NCI-H69 (cell line): ENCODE results near the gene TBC1D13.
A peak's percentile ranks its signal among the peaks of the same experiment; 100 is the strongest.
"Not testable (repeated sequence)": the region's sequence is repeated elsewhere in the genome, so short reads cannot be mapped to it uniquely, and the experiment has no call there.

Experiments
- DNase-seq: peaks from one replicate; lab custom pipeline; 2025; lab: John Stamatoyannopoulos, UW

TBC1D13 gene

GRCh38 chr9:128821584-128822406, 34.7 kb downstream of the TBC1D13 start:
- DNase-seq: no peak

- no peak for DNase-seq
These were observed 35.5 kb downstream of the TBC1D13 start for GRCh38 chr9:128822407-128823042.

GRCh38 chr9:128823362-128823902, 36.4 kb downstream of the TBC1D13 start:
- DNase-seq: no peak

- DNase-seq: no peak
These were observed 36.9 kb downstream of the TBC1D13 start for GRCh38 chr9:128823903-128824406.

GRCh38 chr9:128824911-128825310, 37.9 kb downstream of the TBC1D13 start:
- no peak for DNase-seq

- no peak for DNase-seq
These were observed 39.1 kb downstream of the TBC1D13 start for GRCh38 chr9:128825923-128826700.

- DNase-seq: no peak
These were observed 41.2 kb downstream of the TBC1D13 start for GRCh38 chr9:128828267-128828666.

GRCh38 chr9:128828719-128829452, 41.8 kb downstream of the TBC1D13 start:
- DNase-seq: no peak

GRCh38 chr9:128829477-128830251, 42.6 kb downstream of the TBC1D13 start, which contains the start of gene SPOUT1:
SPOUT1 (minus strand) TSS chr9:128829794; CDS start chr9:128829780, 14 bp downstream.
- peak; percentile 98 for DNase-seq

- no peak for DNase-seq
These were observed 46.6 kb downstream of the TBC1D13 start for GRCh38 chr9:128833696-128834095.

GRCh38 chr9:128835246-128836210, 48.5 kb downstream of the TBC1D13 start:
- no peak for DNase-seq

GRCh38 chr9:128836509-128837145, 49.6 kb downstream of the TBC1D13 start:
- DNase-seq: no peak

- peak; percentile 29 for DNase-seq
These were observed 51.3 kb downstream of the TBC1D13 start for GRCh38 chr9:128838338-128838737.

- no peak for DNase-seq
These were observed 53.5 kb downstream of the TBC1D13 start for GRCh38 chr9:128840524-128840923.

GRCh38 chr9:128841694-128842492, 54.8 kb downstream of the TBC1D13 start:
- no peak for DNase-seq

- not testable (repeated sequence) for DNase-seq
These were observed 56.1 kb downstream of the TBC1D13 start for GRCh38 chr9:128843171-128843570.

GRCh38 chr9:128845186-128845931, 58.3 kb downstream of the TBC1D13 start:
- DNase-seq: peak; percentile 96
